GM12878 (cell line): ENCODE results near the gene KIF17. TPM values are rescaled to one million over a fixed set of nuclear protein-coding genes. Genes with fewer than 3 reads are reported as not detected.

Experiments
- ATAC-seq: fragments of 200-7000 bp; cut with Tn5 transposase; 3 replicates; pipeline ENCODE4 v1.9.1; 2020; ENCODE audit warnings: mild to moderate bottlenecking, moderate library complexity
- BruUV-seq: library from RNA; stranded (reverse); fragments of 400-500 nt; replicated peaks from 2 replicates; lab custom pipeline; 2021; lab: Mats Ljungman, UMichigan
- CTCF ChIA-PET: fragments of 300-600 bp; sonication (Branson Sonifier 250); formaldehyde crosslinking; extraction: SDS; loops from one replicate; lab custom pipeline; 2021; ENCODE audit warnings: inconsistent platforms; lab: Yijun Ruan, JAX
- POLR2A ChIA-PET: fragments of 350-600 bp; formaldehyde crosslinking; extraction: SDS; loops from one replicate; lab custom pipeline; 2021; ENCODE audit warnings: inconsistent platforms; lab: Charles Lee
- RAD21 ChIA-PET: fragments of 300-600 bp; sonication (Branson Sonifier 250); formaldehyde crosslinking; loops from one replicate; lab custom pipeline; 2023; ENCODE audit warnings: antibody characterized with exemption; ENCODE audit not compliant: unreplicated experiment; lab: Charles Lee
- SMC1A ChIA-PET: fragments of 300-600 bp; sonication (Branson Sonifier 250); formaldehyde crosslinking; loops from one replicate; lab custom pipeline; 2023; ENCODE audit not compliant: unreplicated experiment, uncharacterized antibody; lab: Charles Lee
- DNase-seq: peaks from one replicate; pipeline ENCODE4 v3.0.0-alpha.2; 2011; ENCODE audit warnings: low read depth, low spot score
- FAIRE-seq: peaks from 3 replicates; lab custom pipeline; 2011; peaks lifted over from hg19 to GRCh38; lab: Jason Lieb, UNC
- H2AFZ ChIP-seq: 2 replicates; pipeline ENCODE4 v1.6.0; 2011; ENCODE audit warnings: low read depth, low read length, control low read depth; ENCODE audit not compliant: control insufficient read depth
- H3K27ac ChIP-seq: 2 replicates; pipeline ENCODE4 v1.5.1; 2011; ENCODE audit warnings: control low read depth; ENCODE audit not compliant: control insufficient read depth, insufficient read depth
- H3K27me3 ChIP-seq, 2 experiments: replicated peaks in 1 of 2; 2 replicates each; pipeline versions ENCODE4 v1.6.0 to v1.6.1; 2011; ENCODE audit warnings: low read length in 1 of 2; ENCODE audit not compliant: control insufficient read depth in 2 of 2, insufficient read depth in 2 of 2
- H3K36me3 ChIP-seq, 2 experiments: 2 replicates each; pipeline ENCODE4 v1.5.1; 2011; ENCODE audit warnings: low read length in 1 of 2; ENCODE audit not compliant: control insufficient read depth in 2 of 2, insufficient read depth in 2 of 2
- H3K4me1 ChIP-seq: 2 replicates; pipeline ENCODE4 v1.6.1; 2011; ENCODE audit warnings: mild to moderate bottlenecking, low read length, moderate library complexity, mixed read lengths; ENCODE audit not compliant: control insufficient read depth, insufficient read depth
- H3K4me2 ChIP-seq: 2 replicates; pipeline ENCODE4 v1.6.0; 2011; ENCODE audit warnings: control low read depth; ENCODE audit not compliant: control insufficient read depth, insufficient read depth
- H3K4me3 ChIP-seq: fragments of 200-600 bp; sonication (generic); 2 replicates; pipeline ENCODE4 v1.5.1; 2016
- H3K79me2 ChIP-seq: 2 replicates; pipeline ENCODE4 v1.6.0; 2011; ENCODE audit warnings: low read length; ENCODE audit not compliant: control insufficient read depth, insufficient read depth
- H3K9ac ChIP-seq: 2 replicates; pipeline ENCODE4 v1.8.0; 2011; ENCODE audit warnings: low read length, control low read depth, mixed read lengths; ENCODE audit not compliant: control insufficient read depth, insufficient read depth
- H3K9me3 ChIP-seq: replicated peaks from 3 replicates; pipeline ENCODE4 v1.5.1; 2011; ENCODE audit warnings: mild to moderate bottlenecking, low read length; ENCODE audit not compliant: control insufficient read depth, insufficient read depth
- H4K20me1 ChIP-seq: 2 replicates; pipeline ENCODE4 v1.6.0; 2011; ENCODE audit not compliant: control insufficient read depth, insufficient read depth
- BACH1 ChIP-seq: fragments of 450-650 bp; IDR thresholded peaks from 2 replicates; pipeline ENCODE4 v1.6.1; 2017; ENCODE audit warnings: mild to moderate bottlenecking, borderline replicate concordance
- EGR1 ChIP-seq, 2 experiments: IDR thresholded peaks; 1 replicate in 1 of 2; 2 replicates in 1 of 2; pipeline ENCODE4 v1.6.1; 2011 to 2012; ENCODE audit warnings: low read depth in 2 of 2, low read length in 2 of 2, borderline replicate concordance in 1 of 2, mild to moderate bottlenecking in 1 of 2, moderate library complexity in 1 of 2
- HDAC2 ChIP-seq: fragments of 200-600 bp; sonication (generic); IDR thresholded peaks from 2 replicates; pipeline ENCODE4 v1.6.1; 2017
- KAT2A ChIP-seq: conservative IDR thresholded peaks from 2 replicates; pipeline ENCODE4 v1.6.1; 2011; ENCODE audit warnings: low read depth, low read length; ENCODE audit not compliant: control insufficient read depth
- NBN ChIP-seq: fragments of 450-650 bp; IDR thresholded peaks from 2 replicates; pipeline ENCODE4 v1.6.1; 2016
- PML ChIP-seq: IDR thresholded peaks from 2 replicates; pipeline ENCODE4 v1.6.1; 2012; ENCODE audit warnings: low read length, inconsistent platforms
- RAD21 ChIP-seq: IDR thresholded peaks from 2 replicates; pipeline ENCODE4 v1.6.1; 2011; ENCODE audit warnings: mild to moderate bottlenecking, low read depth, low read length, moderate library complexity; ENCODE audit not compliant: insufficient read depth
- TBL1XR1 ChIP-seq: IDR thresholded peaks from 2 replicates; pipeline ENCODE4 v1.6.1; 2012; ENCODE audit warnings: low read depth, low read length, improper control_type of control experiment
- TCF3 ChIP-seq: IDR thresholded peaks from 2 replicates; pipeline ENCODE4 v1.6.1; 2012; ENCODE audit warnings: low read depth, mild to moderate bottlenecking, low read length, borderline replicate concordance; ENCODE audit not compliant: insufficient read depth
- WGBS: methylation state at CpG from one replicate; pipeline ENCODE4 v1.1.6; 2016; ENCODE audit warnings: low lambda C conversion rate; ENCODE audit not compliant: insufficient replicate concordance, insufficient coverage; ENCODE audit errors: missing lambda C conversion rate; 5-methylcytosine and 5-hydroxymethylcytosine counted together
- in situ Hi-C: fragments of 300-500 bp; cut with MboI; formaldehyde crosslinking; loops from 9 replicates; pipeline ENCODE4 v1.14.3; 2018; ENCODE audit warnings: mixed read lengths
- intact Hi-C: fragments of 100-400 bp; cut with micrococcal nuclease; formaldehyde crosslinking; loops from one replicate; pipeline ENCODE4 v1.14.2; 2022; ENCODE audit not compliant: unreplicated experiment
- polyA plus RNA-seq, 11 experiments: library from polyadenylated mRNA; depleted of rRNA in 4 of 11; unstranded in 6 of 11; stranded (reverse) in 5 of 11; fragments of >200 nt; fragmentation: Nextera tagmentation in 4 of 11; fragmentation: Illumina TruSeq in 1 of 11; extraction: Ambion mirVana in 4 of 11; extraction: Trizol in 1 of 11; gene quantifications; 1 replicate in 1 of 11; 2 replicates in 10 of 11; pipeline versions ENCODE4 v1.2.1 to v1.2.3, GENCODE V29; 2011 to 2016; ENCODE audit warnings: inconsistent platforms in 2 of 11, missing spikeins in 2 of 11, low read depth in 1 of 11
- total RNA-seq, 4 experiments: library from RNA; depleted of rRNA in 3 of 4; stranded (reverse); fragments of >200 nt in 3 of 4; fragmentation: Illumina TruSeq in 1 of 4; extraction: Trizol in 1 of 4; gene quantifications; 2 replicates each; pipeline versions ENCODE4 v1.2.1 to v1.2.3, GENCODE V29; 2013 to 2021
- TF ChIP-seq, protein P1 (sequence below): fragments of 450-650 bp; IDR thresholded peaks from 2 replicates; pipeline ENCODE4 v1.6.1; 2017; ENCODE audit warnings: mild to moderate bottlenecking, low read depth, inconsistent platforms; ENCODE audit not compliant: poor library complexity, severe bottlenecking
- TF ChIP-seq, protein P2 (sequence below): IDR thresholded peaks from 2 replicates; pipeline ENCODE4 v1.6.1; 2011; ENCODE audit warnings: low read depth, low read length, improper control_type of control experiment, borderline replicate concordance
- TF ChIP-seq, protein P3 (sequence below): IDR thresholded peaks from 2 replicates; pipeline ENCODE4 v1.6.1; 2011; ENCODE audit warnings: low read depth, mild to moderate bottlenecking, low read length, moderate library complexity, borderline replicate concordance; ENCODE audit errors: extremely low read depth
- TF ChIP-seq, protein P4 (sequence below): fragments of 450-650 bp; formaldehyde crosslinking; IDR thresholded peaks from 2 replicates; pipeline ENCODE4 v1.4.0; 2020; ENCODE audit warnings: mild to moderate bottlenecking, moderate library complexity
- TF ChIP-seq, protein P5 (sequence below): fragments of 450-650 bp; IDR thresholded peaks from 2 replicates; pipeline ENCODE4 v1.6.1; 2017; ENCODE audit warnings: low read depth, mild to moderate bottlenecking, moderate library complexity

KIF17 gene
- total and polyA plus RNA-seq, 10 of the 15 experiments (the other 5 are each of a cell fraction or from before 2014, with no cell fraction given), result 0.01 to 0.10 (median 0.03) TPM; not detected in 7

DNA sequence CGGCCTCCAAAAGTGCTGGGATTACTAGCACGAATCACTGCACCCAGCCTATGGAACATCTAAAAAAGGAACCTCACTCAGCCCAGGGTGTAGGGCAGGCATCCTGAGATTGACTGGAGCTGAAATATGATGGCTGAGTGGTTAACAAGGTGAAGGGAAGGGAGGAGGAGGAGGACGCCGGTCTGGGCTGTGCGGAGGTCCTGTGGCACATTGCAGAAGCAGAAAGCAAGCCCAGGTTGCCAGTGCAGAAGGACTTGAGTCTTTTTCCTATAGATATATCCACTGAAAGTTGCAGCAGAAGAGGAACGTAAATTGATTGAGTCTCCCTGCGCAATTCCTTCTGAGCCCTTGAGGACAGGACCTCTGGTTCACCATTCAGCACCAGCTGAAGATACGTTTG, 1.5 kb upstream of the KIF17 start:
- SMC1A ChIA-PET, result no interaction called here
- H3K9ac ChIP-seq, result no peak overlapping the region
- H3K27ac ChIP-seq, result no peak overlapping the region
- H3K79me2 ChIP-seq, result no peaks in the 10 kb centered on the region
- no peaks in the 10 kb centered on the region; the same call in 2 of the 3 replicates for H3K9me3 ChIP-seq
- CTCF ChIA-PET, result interaction anchor here (0.6 kb wide), 1 partner anchor 453 kb away, joined by 3 read pairs; no protein-coding TSS in a partner anchor
- no peaks in the 10 kb centered on the region for H4K20me1 ChIP-seq
- no peak overlapping the region for H3K4me3 ChIP-seq
- in situ Hi-C loops, result no loop called here
- H2AFZ ChIP-seq, result no peak overlapping the region
- H3K36me3 ChIP-seq, result no peaks in the 10 kb centered on the region
- POLR2A ChIA-PET, result no interaction called here
- no peak overlapping the region for H3K4me2 ChIP-seq
- 74% methylated on average over 8 of the region's 8 CpGs for WGBS
- DNase-seq (no peak), ATAC-seq (no peak), FAIRE-seq (no peak)
- intact Hi-C loops, result no loop called here
- no peaks in the 10 kb centered on the region for H3K4me1 ChIP-seq
- BruUV-seq, result no TSS peak
- peaks cover 0 to 5% of the 10 kb centered on the region in 2 experiments; a peak in 1 of 4 replicates for H3K27me3 ChIP-seq
- RAD21 ChIA-PET, result no interaction called here
- TF ChIP-seq, protein P1, sequence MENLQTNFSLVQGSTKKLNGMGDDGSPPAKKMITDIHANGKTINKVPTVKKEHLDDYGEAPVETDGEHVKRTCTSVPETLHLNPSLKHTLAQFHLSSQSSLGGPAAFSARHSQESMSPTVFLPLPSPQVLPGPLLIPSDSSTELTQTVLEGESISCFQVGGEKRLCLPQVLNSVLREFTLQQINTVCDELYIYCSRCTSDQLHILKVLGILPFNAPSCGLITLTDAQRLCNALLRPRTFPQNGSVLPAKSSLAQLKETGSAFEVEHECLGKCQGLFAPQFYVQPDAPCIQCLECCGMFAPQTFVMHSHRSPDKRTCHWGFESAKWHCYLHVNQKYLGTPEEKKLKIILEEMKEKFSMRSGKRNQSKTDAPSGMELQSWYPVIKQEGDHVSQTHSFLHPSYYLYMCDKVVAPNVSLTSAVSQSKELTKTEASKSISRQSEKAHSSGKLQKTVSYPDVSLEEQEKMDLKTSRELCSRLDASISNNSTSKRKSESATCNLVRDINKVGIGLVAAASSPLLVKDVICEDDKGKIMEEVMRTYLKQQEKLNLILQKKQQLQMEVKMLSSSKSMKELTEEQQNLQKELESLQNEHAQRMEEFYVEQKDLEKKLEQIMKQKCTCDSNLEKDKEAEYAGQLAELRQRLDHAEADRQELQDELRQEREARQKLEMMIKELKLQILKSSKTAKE, result no peak
- TF ChIP-seq NBN (no peak), TBL1XR1 (no peak), TCF3 (no peak), KAT2A (no peak), EGR1 (IDR thresholded peaks at IDR 0.05; ENCODE audit: borderline replicate concordance in 1 of 2, low read depth in 2 of 2, low read length in 2 of 2) (no peak), BACH1 (no peak), HDAC2 (no peak), RAD21 (no peak), PML (no peak)
- TF ChIP-seq, protein P2, sequence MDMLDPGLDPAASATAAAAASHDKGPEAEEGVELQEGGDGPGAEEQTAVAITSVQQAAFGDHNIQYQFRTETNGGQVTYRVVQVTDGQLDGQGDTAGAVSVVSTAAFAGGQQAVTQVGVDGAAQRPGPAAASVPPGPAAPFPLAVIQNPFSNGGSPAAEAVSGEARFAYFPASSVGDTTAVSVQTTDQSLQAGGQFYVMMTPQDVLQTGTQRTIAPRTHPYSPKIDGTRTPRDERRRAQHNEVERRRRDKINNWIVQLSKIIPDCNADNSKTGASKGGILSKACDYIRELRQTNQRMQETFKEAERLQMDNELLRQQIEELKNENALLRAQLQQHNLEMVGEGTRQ, result no peak
- TF ChIP-seq, protein P3, sequence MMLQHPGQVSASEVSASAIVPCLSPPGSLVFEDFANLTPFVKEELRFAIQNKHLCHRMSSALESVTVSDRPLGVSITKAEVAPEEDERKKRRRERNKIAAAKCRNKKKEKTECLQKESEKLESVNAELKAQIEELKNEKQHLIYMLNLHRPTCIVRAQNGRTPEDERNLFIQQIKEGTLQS, result no peak
- TF ChIP-seq, protein P4, sequence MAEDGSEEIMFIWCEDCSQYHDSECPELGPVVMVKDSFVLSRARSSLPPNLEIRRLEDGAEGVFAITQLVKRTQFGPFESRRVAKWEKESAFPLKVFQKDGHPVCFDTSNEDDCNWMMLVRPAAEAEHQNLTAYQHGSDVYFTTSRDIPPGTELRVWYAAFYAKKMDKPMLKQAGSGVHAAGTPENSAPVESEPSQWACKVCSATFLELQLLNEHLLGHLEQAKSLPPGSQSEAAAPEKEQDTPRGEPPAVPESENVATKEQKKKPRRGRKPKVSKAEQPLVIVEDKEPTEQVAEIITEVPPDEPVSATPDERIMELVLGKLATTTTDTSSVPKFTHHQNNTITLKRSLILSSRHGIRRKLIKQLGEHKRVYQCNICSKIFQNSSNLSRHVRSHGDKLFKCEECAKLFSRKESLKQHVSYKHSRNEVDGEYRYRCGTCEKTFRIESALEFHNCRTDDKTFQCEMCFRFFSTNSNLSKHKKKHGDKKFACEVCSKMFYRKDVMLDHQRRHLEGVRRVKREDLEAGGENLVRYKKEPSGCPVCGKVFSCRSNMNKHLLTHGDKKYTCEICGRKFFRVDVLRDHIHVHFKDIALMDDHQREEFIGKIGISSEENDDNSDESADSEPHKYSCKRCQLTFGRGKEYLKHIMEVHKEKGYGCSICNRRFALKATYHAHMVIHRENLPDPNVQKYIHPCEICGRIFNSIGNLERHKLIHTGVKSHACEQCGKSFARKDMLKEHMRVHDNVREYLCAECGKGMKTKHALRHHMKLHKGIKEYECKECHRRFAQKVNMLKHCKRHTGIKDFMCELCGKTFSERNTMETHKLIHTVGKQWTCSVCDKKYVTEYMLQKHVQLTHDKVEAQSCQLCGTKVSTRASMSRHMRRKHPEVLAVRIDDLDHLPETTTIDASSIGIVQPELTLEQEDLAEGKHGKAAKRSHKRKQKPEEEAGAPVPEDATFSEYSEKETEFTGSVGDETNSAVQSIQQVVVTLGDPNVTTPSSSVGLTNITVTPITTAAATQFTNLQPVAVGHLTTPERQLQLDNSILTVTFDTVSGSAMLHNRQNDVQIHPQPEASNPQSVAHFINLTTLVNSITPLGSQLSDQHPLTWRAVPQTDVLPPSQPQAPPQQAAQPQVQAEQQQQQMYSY (CRISPR knock-in tag), result no peak
- TF ChIP-seq, protein P5, sequence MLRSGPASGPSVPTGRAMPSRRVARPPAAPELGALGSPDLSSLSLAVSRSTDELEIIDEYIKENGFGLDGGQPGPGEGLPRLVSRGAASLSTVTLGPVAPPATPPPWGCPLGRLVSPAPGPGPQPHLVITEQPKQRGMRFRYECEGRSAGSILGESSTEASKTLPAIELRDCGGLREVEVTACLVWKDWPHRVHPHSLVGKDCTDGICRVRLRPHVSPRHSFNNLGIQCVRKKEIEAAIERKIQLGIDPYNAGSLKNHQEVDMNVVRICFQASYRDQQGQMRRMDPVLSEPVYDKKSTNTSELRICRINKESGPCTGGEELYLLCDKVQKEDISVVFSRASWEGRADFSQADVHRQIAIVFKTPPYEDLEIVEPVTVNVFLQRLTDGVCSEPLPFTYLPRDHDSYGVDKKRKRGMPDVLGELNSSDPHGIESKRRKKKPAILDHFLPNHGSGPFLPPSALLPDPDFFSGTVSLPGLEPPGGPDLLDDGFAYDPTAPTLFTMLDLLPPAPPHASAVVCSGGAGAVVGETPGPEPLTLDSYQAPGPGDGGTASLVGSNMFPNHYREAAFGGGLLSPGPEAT, result no peak
